SK-N-SH (cell line): ENCODE data around the gene ELP1. TPM values are rescaled to one million over a fixed set of nuclear protein-coding genes. Genes with fewer than 3 reads are reported as not detected.

Experiments
- CTCF ChIA-PET: fragments of 300-600, 350-600 bp; formaldehyde crosslinking; extraction: SDS; loops from one replicate; lab custom pipeline; 2021; lab: Yijun Ruan, JAX
- POLR2A ChIA-PET: fragments of 350-600 bp; sonication (Branson Sonifier 250); formaldehyde crosslinking; extraction: SDS; loops from one replicate; lab custom pipeline; 2020; ENCODE audit warnings: antibody characterized with exemption, inconsistent platforms; lab: Yijun Ruan, JAX
- DNase-seq: peaks from one replicate; pipeline ENCODE4 v3.0.0; 2012
- H2AFZ ChIP-seq: fragments of 200-600 bp; sonication (generic); 2 replicates; pipeline ENCODE4 v1.8.1; 2016; ENCODE audit warnings: antibody characterized with exemption, mild to moderate bottlenecking, low read depth
- H3F3A ChIP-seq: fragments of 200-600 bp; sonication (generic); replicated peaks from 2 replicates; pipeline ENCODE3; 2016; ENCODE audit warnings: antibody characterized with exemption, mild to moderate bottlenecking; ENCODE audit not compliant: insufficient read depth
- H3K27ac ChIP-seq, 2 experiments: fragments of 200-500 bp in 1 of 2; fragments of 200-600 bp in 1 of 2; sonication (Bioruptor generic) in 1 of 2; sonication (generic), shearing (Covaris generic) in 1 of 2; 2 replicates each; pipeline versions ENCODE4 v1.5.1 to v1.6.1; 2014 to 2016; ENCODE audit warnings: low read depth in 2 of 2, inconsistent platforms in 1 of 2, low read length in 1 of 2, mild to moderate bottlenecking in 1 of 2, mixed read lengths in 1 of 2
- H3K27me3 ChIP-seq: fragments of 200-600 bp; sonication (generic), shearing (Covaris generic); 2 replicates; pipeline ENCODE4 v1.6.1; 2016; ENCODE audit warnings: mixed run types; ENCODE audit not compliant: insufficient read depth
- H3K36me3 ChIP-seq, 2 experiments: fragments of 200-500 bp in 1 of 2; fragments of 200-600 bp in 1 of 2; sonication (Bioruptor generic) in 1 of 2; sonication (generic) in 1 of 2; replicated peaks in 1 of 2; 2 replicates each; pipeline versions ENCODE3 to v1.5.1; 2014 to 2016; ENCODE audit warnings: low read length in 1 of 2, mild to moderate bottlenecking in 1 of 2; ENCODE audit not compliant: insufficient read depth in 2 of 2, control insufficient read depth in 1 of 2
- H3K4me1 ChIP-seq, 2 experiments: fragments of 200-500 bp in 1 of 2; fragments of 200-600 bp in 1 of 2; sonication (Bioruptor generic) in 1 of 2; sonication (generic), shearing (Covaris generic) in 1 of 2; 2 replicates each; pipeline versions ENCODE4 v1.5.1 to v1.6.1; 2014 to 2016; ENCODE audit warnings: low read depth in 1 of 2, low read length in 1 of 2, mixed run types in 1 of 2; ENCODE audit not compliant: insufficient read depth in 2 of 2, control insufficient read depth in 1 of 2
- H3K4me2 ChIP-seq: fragments of 200-600 bp; sonication (generic), shearing (Covaris generic); 2 replicates; pipeline ENCODE4 v1.6.1; 2017; ENCODE audit warnings: mixed run types
- H3K4me3 ChIP-seq, 2 experiments: fragments of 200-500 bp in 1 of 2; fragments of 200-600 bp in 1 of 2; sonication (Bioruptor generic) in 1 of 2; sonication (generic), shearing (Covaris generic) in 1 of 2; 2 replicates each; pipeline versions ENCODE4 v1.5.1 to v1.8.1; 2014 to 2016; ENCODE audit warnings: low read depth in 2 of 2, inconsistent platforms in 1 of 2, low read length in 1 of 2, mild to moderate bottlenecking in 1 of 2, mixed read lengths in 1 of 2, moderate library complexity in 1 of 2
- H3K79me2 ChIP-seq: fragments of 200-600 bp; sonication (generic); 2 replicates; pipeline ENCODE4 v1.8.1; 2017; ENCODE audit warnings: mild to moderate bottlenecking; ENCODE audit not compliant: insufficient read depth
- H3K9ac ChIP-seq: fragments of 200-600 bp; sonication (generic); 2 replicates; pipeline ENCODE4 v1.6.1; 2017; ENCODE audit warnings: mixed run types
- H3K9me2 ChIP-seq: fragments of 200-600 bp; sonication (generic); 2 replicates; pipeline ENCODE4 v1.6.1; 2017; ENCODE audit warnings: mixed run types
- H3K9me3 ChIP-seq: fragments of 200-600 bp; sonication (generic); 2 replicates; pipeline ENCODE4 v1.6.1; 2017; ENCODE audit warnings: mixed run types, mild to moderate bottlenecking, moderate library complexity
- H4K20me1 ChIP-seq: fragments of 200-600 bp; sonication (generic); 2 replicates; pipeline ENCODE4 v1.6.1; 2017; ENCODE audit warnings: mild to moderate bottlenecking, mixed run types; ENCODE audit not compliant: insufficient read depth
- EZH2phosphoT487 ChIP-seq: fragments of 200-600 bp; sonication (generic); IDR thresholded peaks from 2 replicates; pipeline ENCODE4 v1.6.1; 2017; ENCODE audit warnings: low read depth, mixed run types, mild to moderate bottlenecking, antibody characterized with exemption, moderate library complexity, borderline replicate concordance
- FOSL2 ChIP-seq: IDR thresholded peaks from 2 replicates; pipeline ENCODE4 v1.4.0; 2012; ENCODE audit warnings: low read depth, mild to moderate bottlenecking, moderate library complexity, borderline replicate concordance
- FOXJ3 ChIP-seq: sonication (generic); formaldehyde crosslinking; IDR thresholded peaks from 2 replicates; pipeline ENCODE4 v1.5.1; 2020; ENCODE audit warnings: mild to moderate bottlenecking, missing genetic modification reagents
- MXI1 ChIP-seq: IDR thresholded peaks from 2 replicates; pipeline ENCODE4 v1.6.1; 2012; ENCODE audit warnings: mild to moderate bottlenecking, low read depth, low read length, improper control_type of control experiment
- NFIC ChIP-seq: IDR thresholded peaks from 2 replicates; pipeline ENCODE4 v1.4.0; 2012; ENCODE audit warnings: borderline replicate concordance
- RCOR1 ChIP-seq: fragments of 150-350 bp; IDR thresholded peaks from 2 replicates; pipeline ENCODE4 v1.6.1; 2017; ENCODE audit warnings: antibody characterized with exemption, low read length
- SMC3 ChIP-seq: IDR thresholded peaks from 2 replicates; pipeline ENCODE4 v1.6.1; 2012; ENCODE audit warnings: low read depth, low read length, improper control_type of control experiment
- TCF12 ChIP-seq: IDR thresholded peaks from 2 replicates; pipeline ENCODE4 v1.4.0; 2012
- WGBS: methylation state at CpG from one replicate; pipeline ENCODE4 v1.1.6; 2017; ENCODE audit warnings: low lambda C conversion rate; 5-methylcytosine and 5-hydroxymethylcytosine counted together
- polyA plus RNA-seq, 3 experiments: library from polyadenylated mRNA; depleted of rRNA; stranded (reverse); fragments of >200 nt; gene quantifications; 2 replicates each; pipeline ENCODE4 v1.2.3, GENCODE V29; 2012
- TF ChIP-seq, protein P1 (sequence below): IDR thresholded peaks from 2 replicates; pipeline ENCODE4 v1.4.0; 2012; ENCODE audit warnings: low read depth, borderline replicate concordance
- TF ChIP-seq, protein P2 (sequence below): fragments of 150-350 bp; IDR thresholded peaks from 2 replicates; pipeline ENCODE4 v1.6.1; 2017; ENCODE audit warnings: antibody characterized with exemption, low read length, low read depth, borderline replicate concordance
- TF ChIP-seq, protein P3 (sequence below): fragments of 150-350 bp; IDR thresholded peaks from 2 replicates; pipeline ENCODE4 v1.6.1; 2016; ENCODE audit warnings: mild to moderate bottlenecking, low read depth, low read length

ELP1 gene
- polyA plus RNA-seq, 1 of the 3 experiments (the other 2 are of a cell fraction), result 19.1 TPM

DNA sequence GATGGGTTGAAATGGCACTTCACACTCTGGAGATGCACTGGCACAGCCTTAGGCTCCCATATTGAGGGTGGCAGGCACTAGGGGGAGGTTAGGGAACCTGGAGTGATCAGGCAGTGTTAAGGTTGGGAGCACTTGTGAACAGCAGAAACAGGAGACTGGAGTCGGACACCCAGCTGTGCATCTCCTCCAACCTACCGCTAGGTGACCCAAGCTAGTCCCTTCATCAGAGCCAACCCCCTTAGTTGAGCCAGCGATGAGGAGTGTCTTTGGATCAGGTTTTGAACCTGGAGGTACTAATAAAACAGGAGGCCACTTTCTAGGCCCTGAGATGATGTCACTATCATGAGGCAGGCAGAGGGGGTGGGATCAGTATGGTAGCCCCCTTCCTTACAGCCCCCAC, 79.8 kb downstream of the ELP1 start:
- TF ChIP-seq FOSL2 (no peak), NFIC (no peak)
- TF ChIP-seq, protein P1, sequence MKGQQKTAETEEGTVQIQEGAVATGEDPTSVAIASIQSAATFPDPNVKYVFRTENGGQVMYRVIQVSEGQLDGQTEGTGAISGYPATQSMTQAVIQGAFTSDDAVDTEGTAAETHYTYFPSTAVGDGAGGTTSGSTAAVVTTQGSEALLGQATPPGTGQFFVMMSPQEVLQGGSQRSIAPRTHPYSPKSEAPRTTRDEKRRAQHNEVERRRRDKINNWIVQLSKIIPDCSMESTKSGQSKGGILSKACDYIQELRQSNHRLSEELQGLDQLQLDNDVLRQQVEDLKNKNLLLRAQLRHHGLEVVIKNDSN, result no peak
- TF ChIP-seq, protein P2, sequence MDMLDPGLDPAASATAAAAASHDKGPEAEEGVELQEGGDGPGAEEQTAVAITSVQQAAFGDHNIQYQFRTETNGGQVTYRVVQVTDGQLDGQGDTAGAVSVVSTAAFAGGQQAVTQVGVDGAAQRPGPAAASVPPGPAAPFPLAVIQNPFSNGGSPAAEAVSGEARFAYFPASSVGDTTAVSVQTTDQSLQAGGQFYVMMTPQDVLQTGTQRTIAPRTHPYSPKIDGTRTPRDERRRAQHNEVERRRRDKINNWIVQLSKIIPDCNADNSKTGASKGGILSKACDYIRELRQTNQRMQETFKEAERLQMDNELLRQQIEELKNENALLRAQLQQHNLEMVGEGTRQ, result no peak
- Histone ChIP-seq H3K4me3 (no peak overlapping the region), H3K9me3 (no peaks in the 10 kb centered on the region), H3K9ac (no peak overlapping the region), H3K36me3 (no peaks in the 10 kb centered on the region), H3K4me1 (no peaks in the 10 kb centered on the region), H3K27me3 (no peaks in the 10 kb centered on the region; the same call in 1 of the 2 replicates), H4K20me1 (no peaks in the 10 kb centered on the region), H3F3A (no peaks in the 10 kb centered on the region), H3K4me2 (no peak overlapping the region), H3K9me2 (no peaks in the 10 kb centered on the region), H3K27ac (no peak overlapping the region), H3K79me2 (no peaks in the 10 kb centered on the region), H2AFZ (no peak overlapping the region)
- DNase-seq, result no peak
- ChIA-PET POLR2A (no interaction called here), CTCF (no interaction called here)
- WGBS, result no CpG with 5 or more reads among the region's 3 CpGs

DNA sequence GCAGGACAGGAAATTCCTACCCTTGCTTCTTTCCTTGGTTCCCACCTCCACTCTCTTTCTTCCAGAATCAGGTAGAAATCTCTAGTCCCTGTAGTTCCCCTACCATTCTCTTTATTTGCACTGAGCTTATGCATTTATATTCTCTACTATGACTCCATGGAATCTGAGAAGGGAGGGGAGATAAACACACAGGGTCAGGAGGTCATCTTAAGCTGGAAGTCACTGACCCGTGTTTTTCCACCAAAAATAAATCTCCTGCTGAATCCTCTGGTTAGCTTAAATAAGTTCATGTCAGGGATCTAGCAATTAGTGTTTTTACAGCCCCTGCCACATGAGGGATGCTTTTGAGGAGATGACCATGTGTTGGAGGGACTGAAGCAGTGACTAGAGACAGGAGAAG, 81.8 kb downstream of the ELP1 start:
- Histone ChIP-seq H3K36me3 (no peaks in the 10 kb centered on the region), H3K79me2 (no peaks in the 10 kb centered on the region), H3K9me2 (no peaks in the 10 kb centered on the region), H4K20me1 (no peaks in the 10 kb centered on the region), H3K27ac (no peak overlapping the region), H3K27me3 (no peaks in the 10 kb centered on the region; the same call in 1 of the 2 replicates), H2AFZ (no peak overlapping the region), H3K4me2 (no peak overlapping the region), H3K9ac (no peak overlapping the region), H3F3A (no peaks in the 10 kb centered on the region), H3K9me3 (no peaks in the 10 kb centered on the region), H3K4me3 (no peak overlapping the region), H3K4me1 (no peaks in the 10 kb centered on the region)
- ChIA-PET CTCF (no interaction called here), POLR2A (no interaction called here)
- DNase-seq, result no peak
- 0% methylated on average over 1 of the region's 1 CpG for WGBS
- TF ChIP-seq SMC3 (no peak), TCF12 (no peak), RCOR1 (no peak), MXI1 (no peak), EZH2phosphoT487 (no peak), FOXJ3 (CRISPR knock-in tag) (no peak)
- TF ChIP-seq, protein P3, sequence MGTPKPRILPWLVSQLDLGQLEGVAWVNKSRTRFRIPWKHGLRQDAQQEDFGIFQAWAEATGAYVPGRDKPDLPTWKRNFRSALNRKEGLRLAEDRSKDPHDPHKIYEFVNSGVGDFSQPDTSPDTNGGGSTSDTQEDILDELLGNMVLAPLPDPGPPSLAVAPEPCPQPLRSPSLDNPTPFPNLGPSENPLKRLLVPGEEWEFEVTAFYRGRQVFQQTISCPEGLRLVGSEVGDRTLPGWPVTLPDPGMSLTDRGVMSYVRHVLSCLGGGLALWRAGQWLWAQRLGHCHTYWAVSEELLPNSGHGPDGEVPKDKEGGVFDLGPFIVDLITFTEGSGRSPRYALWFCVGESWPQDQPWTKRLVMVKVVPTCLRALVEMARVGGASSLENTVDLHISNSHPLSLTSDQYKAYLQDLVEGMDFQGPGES, result no peak
